HG02943 (cell line): ENCODE results near the gene GSDMA.

Source experiments
- ATAC-seq: cut with Tn5 transposase; IDR thresholded peaks from one replicate; pipeline ENCODE4 v1.9.1; 2021; ENCODE audit warnings: mild to moderate bottlenecking, low read depth, moderate library complexity; ENCODE audit not compliant: unreplicated experiment

The GSDMA gene, protein sequence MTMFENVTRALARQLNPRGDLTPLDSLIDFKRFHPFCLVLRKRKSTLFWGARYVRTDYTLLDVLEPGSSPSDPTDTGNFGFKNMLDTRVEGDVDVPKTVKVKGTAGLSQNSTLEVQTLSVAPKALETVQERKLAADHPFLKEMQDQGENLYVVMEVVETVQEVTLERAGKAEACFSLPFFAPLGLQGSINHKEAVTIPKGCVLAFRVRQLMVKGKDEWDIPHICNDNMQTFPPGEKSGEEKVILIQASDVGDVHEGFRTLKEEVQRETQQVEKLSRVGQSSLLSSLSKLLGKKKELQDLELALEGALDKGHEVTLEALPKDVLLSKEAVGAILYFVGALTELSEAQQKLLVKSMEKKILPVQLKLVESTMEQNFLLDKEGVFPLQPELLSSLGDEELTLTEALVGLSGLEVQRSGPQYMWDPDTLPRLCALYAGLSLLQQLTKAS

GRCh38 chr17:39962642-39963220 is at the start of gene GSDMA:
Gene GSDMA, plus strand, starts transcription at chr17:39963004. Its CDS starts 2,684 bp downstream, at chr17:39965688.
- no peak for ATAC-seq

DNA sequence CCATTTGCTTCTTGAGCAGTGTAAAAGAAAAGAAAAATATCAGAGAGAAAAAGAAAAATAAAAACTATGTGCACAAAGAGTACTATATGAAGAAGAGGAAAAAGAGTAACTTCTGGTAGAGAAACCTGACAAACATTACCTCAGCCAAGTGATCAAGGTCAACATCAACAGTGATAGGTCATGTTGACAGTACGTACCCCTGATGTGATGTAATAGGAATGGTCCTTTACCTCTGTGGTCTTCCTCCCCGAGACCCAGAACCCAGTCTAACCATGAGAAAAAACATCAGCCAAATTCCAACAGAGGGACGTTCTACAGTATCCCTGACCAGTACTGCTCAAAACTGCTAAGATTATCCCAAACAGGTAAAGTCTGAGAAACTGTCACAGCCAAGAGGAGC is 48.8 kb upstream of the GSDMA start:
- no peak for ATAC-seq

GRCh38 chr17:39915559-39915958 is 47.2 kb upstream of the GSDMA start:
- ATAC-seq, result no peak

DNA sequence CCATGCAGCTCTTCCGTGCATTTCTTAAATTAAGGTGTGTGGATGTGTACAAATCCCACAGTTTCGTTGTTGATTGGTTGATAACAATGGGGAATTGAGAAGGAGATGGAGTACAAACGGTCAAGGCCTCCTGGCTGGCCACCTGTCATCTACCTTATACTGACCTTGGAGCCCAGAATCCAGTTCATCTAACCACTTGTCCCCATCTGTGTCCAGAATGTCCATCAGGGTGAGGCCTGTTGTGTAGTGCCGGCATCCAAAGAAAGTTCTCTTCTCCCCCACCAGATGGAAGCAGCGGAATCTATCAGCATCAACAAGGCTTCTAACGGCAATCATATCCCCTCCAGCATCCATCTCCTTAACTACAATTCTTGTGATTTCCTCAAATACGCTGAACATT is 45.9 kb upstream of the GSDMA start:
- no peak for ATAC-seq

- no peak for ATAC-seq
Measured at GRCh38 chr17:39919087-39919683, 43.6 kb upstream of the GSDMA start.

DNA sequence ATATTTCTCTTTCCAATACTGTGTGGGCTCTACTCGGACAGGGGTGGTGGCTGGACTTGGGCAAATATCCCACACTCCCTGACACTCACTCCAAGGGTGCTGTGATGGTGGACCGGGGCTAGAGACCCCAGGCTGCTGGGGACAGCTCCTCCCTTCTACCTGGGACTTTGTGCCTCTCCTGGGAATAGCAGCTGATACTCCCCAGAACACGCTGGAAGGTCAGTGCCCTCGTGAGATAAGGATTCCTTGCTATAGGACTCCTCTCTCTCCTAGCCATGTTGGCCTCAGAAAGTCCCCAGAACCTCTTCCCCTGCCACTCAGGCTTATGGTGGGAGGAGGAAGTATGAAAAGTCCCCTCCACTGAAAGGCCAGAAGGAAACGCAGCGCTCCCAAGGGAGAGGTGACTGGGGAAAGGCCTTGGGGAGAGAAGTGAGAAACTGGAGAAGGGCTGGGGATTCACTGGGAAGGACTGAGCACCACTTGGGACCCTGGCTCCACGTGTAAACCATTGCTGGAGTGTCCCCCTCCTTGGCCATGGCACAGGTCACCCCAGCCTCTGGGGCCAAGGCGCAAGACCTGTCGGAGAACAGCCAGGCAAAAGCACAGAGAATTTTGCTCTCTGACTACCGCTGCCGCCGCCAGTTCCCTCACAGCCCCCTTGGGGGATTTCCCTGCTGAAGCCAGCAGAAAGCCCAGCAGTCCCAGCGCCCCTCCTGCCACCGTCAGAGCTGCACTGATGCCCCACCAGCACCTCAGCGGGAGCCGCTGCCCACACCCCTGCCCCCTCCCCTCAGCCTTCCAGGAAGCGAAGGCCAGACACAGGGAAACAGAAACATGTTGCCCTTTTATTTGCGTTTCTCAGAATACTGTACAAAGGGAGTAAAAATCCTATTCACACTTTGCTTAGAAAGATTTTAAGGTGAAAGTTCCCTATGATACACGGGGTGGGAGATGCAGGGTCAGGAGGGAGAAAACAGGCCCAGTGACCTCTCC is 42.3 kb upstream of the GSDMA start:
- no peak for ATAC-seq

GRCh38 chr17:39921323-39921722 is 41.5 kb upstream of the GSDMA start:
- ATAC-seq, result no peak

- no peak for ATAC-seq
Measured at GRCh38 chr17:39922006-39922405, 40.8 kb upstream of the GSDMA start.

DNA sequence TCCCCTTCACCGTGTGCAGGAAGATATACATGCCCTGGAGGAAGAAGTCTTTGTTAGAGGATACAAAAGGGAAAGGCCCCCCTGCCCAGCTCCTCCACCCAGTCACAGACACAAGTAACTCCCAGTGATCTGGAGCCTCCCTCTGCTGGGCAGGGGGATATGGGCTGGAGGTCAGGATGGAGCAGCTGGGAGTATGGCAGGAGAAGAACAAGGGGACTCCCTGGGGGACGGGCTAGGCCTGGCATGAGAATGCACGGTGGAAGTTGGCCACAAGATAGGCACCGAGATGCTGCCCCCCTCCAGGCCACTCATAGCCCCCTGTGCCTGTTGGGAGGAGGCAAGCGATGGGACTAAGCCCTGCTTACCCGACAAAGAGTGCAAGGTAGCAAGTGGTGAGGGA is 39.6 kb upstream of the GSDMA start:
- no peak for ATAC-seq

- no peak for ATAC-seq
Measured at GRCh38 chr17:39923836-39924690, 38.7 kb upstream of the GSDMA start.

DNA sequence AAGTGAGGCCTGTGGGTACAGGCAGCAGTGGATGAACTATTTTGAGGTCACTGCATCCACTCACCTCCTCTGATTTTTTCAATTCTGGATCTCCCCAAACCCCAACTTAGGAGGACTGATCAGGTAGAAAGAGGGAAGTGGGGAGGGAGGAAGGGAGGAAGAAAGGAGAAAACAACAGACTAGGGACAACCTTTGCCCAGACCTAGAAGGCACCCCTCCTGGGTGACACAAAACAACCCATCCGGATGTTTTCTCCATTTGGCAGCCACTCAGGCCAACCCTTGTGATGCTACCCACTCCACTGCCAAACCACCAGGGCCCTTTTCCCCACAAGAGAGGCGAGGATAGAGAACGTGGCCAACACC is 38.1 kb upstream of the GSDMA start:
- ATAC-seq, result no peak

DNA sequence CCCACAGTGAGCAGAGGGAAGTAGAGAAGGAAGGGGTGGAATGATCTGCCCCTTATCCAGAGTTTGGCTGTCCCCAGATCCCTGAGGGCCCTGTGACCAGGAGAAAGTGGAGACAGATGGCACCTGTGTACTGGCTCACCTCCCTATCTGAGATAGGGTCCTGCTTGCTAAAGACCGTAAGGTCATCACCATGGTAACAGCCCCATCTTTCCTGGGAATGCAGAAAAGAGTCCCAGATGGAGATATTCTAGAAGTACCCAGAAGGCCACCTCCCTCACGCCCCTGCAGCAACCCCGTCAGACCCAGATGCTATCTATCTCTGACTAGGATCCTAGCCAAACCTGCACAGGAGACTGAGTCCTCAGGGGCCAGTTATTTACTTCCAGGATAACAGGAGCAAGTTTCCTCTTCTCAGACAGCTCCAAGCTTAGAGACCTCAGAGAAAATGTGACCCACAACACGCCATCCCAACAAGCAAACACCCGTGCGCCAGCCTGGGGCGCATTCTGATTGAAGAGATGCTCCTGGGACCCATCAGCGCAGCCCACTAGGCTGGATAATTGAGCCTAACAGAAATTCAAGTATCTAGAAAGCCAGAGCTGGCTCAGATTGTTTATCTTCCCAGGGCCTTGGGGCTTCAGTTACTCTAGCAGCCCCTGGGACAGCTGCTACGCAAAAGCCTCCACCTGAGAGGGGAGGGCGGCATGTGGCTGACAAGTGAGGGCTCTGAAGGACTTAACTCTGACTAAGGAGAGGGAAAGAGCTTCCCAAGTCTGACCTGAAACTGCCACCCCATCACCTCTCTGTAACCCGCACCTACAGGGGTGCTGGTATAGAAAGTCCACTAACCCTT is 37.3 kb upstream of the GSDMA start:
- ATAC-seq, result no peak

DNA sequence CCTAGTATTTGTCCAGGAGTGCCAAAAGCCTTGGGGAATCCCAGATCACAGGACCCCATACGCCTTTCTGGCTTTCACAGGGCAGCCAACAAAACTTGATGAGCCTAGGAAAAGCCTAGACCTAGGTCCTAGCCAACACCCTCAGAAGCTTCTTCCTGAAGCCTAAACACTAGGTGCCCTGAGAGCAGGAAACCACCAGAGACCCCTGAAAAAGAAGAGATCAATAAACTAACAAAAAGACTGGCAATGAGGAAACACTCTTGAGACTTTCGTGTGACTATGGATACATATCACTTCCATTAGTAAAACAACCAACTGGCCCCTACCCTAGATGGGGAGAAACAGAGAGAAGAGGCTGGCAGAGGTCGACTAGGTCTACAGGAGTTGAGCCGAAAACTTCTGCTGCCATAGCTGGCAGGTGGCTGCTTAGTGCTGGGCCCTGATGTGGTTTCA is 36.6 kb upstream of the GSDMA start:
- no peak for ATAC-seq

DNA sequence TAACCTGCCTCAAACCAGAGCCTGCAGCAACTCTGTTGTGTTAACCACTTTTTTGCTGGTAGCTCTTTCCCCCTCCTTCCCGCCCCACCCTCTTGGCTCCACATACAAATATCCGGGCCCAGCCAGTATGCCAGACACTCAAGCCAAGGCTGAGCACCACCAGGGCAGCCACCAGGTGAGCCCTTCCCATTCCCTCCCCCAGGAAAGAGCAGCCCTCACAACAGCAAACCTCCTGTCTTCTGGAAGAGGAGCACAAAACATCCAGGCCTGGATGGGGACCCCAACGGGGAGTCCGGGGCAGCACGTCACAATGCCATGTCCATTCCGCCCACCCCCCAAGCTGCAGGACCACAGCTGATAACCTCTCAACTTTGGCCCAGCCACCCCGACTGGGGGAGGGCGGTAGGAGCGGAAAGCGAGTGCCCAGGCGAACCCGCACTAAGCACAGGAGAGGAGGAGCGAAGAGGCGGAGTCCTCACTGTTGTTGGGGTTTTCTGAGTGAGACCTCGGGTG is 36.2 kb upstream of the GSDMA start:
- ATAC-seq, result peak; percentile 36

DNA sequence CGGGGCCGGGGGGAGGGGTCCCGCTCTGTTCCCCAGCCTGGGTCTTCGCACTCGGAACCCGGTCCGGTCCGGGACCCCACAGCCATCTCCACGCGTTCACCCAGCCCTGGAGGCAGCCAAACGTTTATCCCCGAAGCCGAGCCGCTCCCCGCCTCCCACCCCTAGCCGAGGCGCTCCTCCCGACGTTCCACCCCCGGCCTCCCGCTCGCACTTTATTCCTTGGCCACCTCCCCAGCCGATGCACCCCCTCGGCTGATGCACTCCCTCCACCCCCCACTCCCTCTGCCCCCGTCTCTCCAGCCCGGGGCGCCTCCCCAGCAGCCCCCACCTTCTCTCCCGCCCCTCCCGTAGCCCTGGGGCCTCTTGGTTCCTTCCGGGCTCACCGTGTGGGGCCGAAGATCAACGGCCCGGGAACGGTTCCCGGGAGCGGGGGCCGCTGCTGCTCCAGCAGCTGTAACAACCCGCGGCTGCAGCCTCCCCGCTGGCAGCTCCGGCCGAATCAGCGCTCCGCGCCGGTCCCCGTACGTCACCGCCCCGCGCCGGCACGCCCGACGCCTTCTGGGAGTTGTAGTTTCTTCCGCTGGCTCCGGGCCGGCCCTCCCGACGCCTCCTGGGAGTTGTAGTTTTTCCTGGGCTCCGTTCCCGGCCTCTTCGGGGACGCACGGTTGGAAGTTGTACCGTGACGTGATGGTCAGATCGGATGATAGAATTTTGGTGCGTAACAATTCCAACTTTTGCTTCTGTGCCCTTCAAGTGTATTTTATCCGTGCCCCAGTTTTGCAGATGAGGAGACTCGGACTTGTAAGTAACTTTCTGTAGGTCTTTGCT is 35.5 kb upstream of the GSDMA start, which contains the start of the genes LRRC3C and ORMDL3:
TSS of gene LRRC3C (plus strand) at position 632 of the 828 bp plus-strand sequence. CDS start 13,792 bp downstream, outside the sequence.
TSS of gene ORMDL3 (minus strand) at position 501 of the 828 bp plus-strand sequence. CDS start 3,398 bp downstream, outside the sequence.
- peak; percentile 72 for ATAC-seq

GRCh38 chr17:39927929-39928857 is 34.6 kb upstream of the GSDMA start:
- no peak for ATAC-seq
